Sigmoid colon (tissue), 3 donors: ENCODE data around the gene NTM.

Experiments
- POLR2A ChIP-seq, 2 donors: fragments of 450-650 bp; IDR thresholded peaks; one replicate each; pipeline ENCODE4 v1.6.1; 2016; ENCODE audit warnings: antibody characterized with exemption in 2 of 2, mild to moderate bottlenecking in 2 of 2, moderate library complexity in 2 of 2
- TF ChIP-seq, protein P1 (sequence below), 4 experiments: fragments of 450-650 bp in 3 of 4; fragments of 200-600 bp in 1 of 4; IDR thresholded peaks; one replicate each; pipeline ENCODE4 v1.5.1; 2016 to 2019; ENCODE audit warnings: antibody characterized with exemption in 4 of 4, mild to moderate bottlenecking in 3 of 4, moderate library complexity in 2 of 4

DNA sequence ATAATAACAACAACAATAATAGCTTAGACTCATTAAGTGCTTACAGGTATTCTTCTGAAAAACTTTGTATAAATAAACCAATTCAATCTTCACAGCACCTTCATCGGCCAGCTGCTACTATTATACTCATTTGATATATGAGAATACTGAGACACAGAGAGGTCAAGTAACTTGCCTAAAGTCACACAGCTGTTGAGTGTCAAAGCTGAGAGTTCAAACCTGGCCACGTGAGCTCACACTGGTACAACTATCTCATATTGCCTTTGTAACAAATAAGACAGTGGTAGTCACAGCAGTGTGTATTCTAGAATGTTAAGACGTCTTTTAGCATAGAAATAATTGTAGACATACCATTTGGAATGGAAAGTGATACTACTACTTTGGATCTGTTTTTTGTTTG lies 268.5 kb downstream of the NTM start:
- TF ChIP-seq, protein P1, sequence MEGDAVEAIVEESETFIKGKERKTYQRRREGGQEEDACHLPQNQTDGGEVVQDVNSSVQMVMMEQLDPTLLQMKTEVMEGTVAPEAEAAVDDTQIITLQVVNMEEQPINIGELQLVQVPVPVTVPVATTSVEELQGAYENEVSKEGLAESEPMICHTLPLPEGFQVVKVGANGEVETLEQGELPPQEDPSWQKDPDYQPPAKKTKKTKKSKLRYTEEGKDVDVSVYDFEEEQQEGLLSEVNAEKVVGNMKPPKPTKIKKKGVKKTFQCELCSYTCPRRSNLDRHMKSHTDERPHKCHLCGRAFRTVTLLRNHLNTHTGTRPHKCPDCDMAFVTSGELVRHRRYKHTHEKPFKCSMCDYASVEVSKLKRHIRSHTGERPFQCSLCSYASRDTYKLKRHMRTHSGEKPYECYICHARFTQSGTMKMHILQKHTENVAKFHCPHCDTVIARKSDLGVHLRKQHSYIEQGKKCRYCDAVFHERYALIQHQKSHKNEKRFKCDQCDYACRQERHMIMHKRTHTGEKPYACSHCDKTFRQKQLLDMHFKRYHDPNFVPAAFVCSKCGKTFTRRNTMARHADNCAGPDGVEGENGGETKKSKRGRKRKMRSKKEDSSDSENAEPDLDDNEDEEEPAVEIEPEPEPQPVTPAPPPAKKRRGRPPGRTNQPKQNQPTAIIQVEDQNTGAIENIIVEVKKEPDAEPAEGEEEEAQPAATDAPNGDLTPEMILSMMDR (IDR thresholded peaks at IDR 0.05): no peak
- no peak for TF ChIP-seq POLR2A (IDR thresholded peaks at IDR 0.05)
